ENCODE results near the gene ATPAF1. TPM values are rescaled to one million over a fixed set of nuclear protein-coding genes. Genes with fewer than 3 reads are reported as not detected.

Gene ATPAF1
- total RNA-seq, 1 donor from 2014 or later: 19.3 TPM

GRCh38 chr1:46643368-46643775, 24.8 kb downstream of the ATPAF1 start:
- peak overlapping the region; percentile 34 for H3K27ac Mint-ChIP-seq (ENCODE audit: unreplicated experiment)
- FAIRE-seq: peak; percentile 89
- Histone ChIP-seq H3K4me2 (ENCODE audit: low read length) (peak overlapping the region; percentile 46), H3K4me1 (ENCODE audit: insufficient read depth, low read length) (peaks cover 8% of the 10 kb centered on the region), H4K20me1 (ENCODE audit: insufficient read depth, low read length) (no peaks in the 10 kb centered on the region), H2AFZ (ENCODE audit: low read depth, low read length) (no peak overlapping the region), H3K4me3 (ENCODE audit: insufficient read depth, low read depth, low read length) (no peak overlapping the region), H3K9ac (ENCODE audit: low read length) (no peak overlapping the region), H3K27ac (ENCODE audit: low read depth, low read length) (no peak overlapping the region), H3K27me3 (ENCODE audit: insufficient read depth, low read length) (no peaks in the 10 kb centered on the region), H3K36me3 (ENCODE audit: insufficient read depth, low read length) (peaks cover 4% of the 10 kb centered on the region), H3K79me2 (ENCODE audit: insufficient read depth, low read length) (no peaks in the 10 kb centered on the region), H3K9me3 (ENCODE audit: insufficient read depth, low read depth, low read length) (no peaks in the 10 kb centered on the region)
- peaks cover 6% of the 10 kb centered on the region for H3K36me3 Mint-ChIP-seq (ENCODE audit: low read depth, unreplicated experiment)
- no peak overlapping the region for H3K4me3 Mint-ChIP-seq (ENCODE audit: unreplicated experiment)
- H3K4me1 Mint-ChIP-seq (ENCODE audit: low read depth, unreplicated experiment): peaks cover 14% of the 10 kb centered on the region
- no peak for TF ChIP-seq CTCF (IDR thresholded peaks at IDR 0.05; ENCODE audit: insufficient read depth, low read depth, low read length)
- no peak for TF ChIP-seq EZH2 (IDR thresholded peaks at IDR 0.05; ENCODE audit: insufficient read depth, low read length)
- peaks cover 5% of the 10 kb centered on the region for H3K9me3 Mint-ChIP-seq (ENCODE audit: unreplicated experiment)
- peak; percentile 88 for DNase-seq (ENCODE audit: low read depth)
- H3K27me3 Mint-ChIP-seq (ENCODE audit: low read depth, unreplicated experiment): no peaks in the 10 kb centered on the region

GRCh38 chr1:46642115-46642680, 26.0 kb downstream of the ATPAF1 start:
- Mint-ChIP-seq H3K4me1 (ENCODE audit: low read depth, unreplicated experiment) (peaks cover 14% of the 10 kb centered on the region), H3K4me3 (ENCODE audit: unreplicated experiment) (no peak overlapping the region), H3K9me3 (ENCODE audit: unreplicated experiment) (peaks cover 1% of the 10 kb centered on the region), H3K36me3 (ENCODE audit: low read depth, unreplicated experiment) (peaks cover 3% of the 10 kb centered on the region), H3K27ac (ENCODE audit: unreplicated experiment) (no peak overlapping the region), H3K27me3 (ENCODE audit: low read depth, unreplicated experiment) (no peaks in the 10 kb centered on the region)
- Histone ChIP-seq H2AFZ (ENCODE audit: low read depth, low read length) (no peak overlapping the region), H3K36me3 (ENCODE audit: insufficient read depth, low read length) (peaks cover under 1% of the 10 kb centered on the region), H3K4me3 (ENCODE audit: insufficient read depth, low read depth, low read length) (no peak overlapping the region), H4K20me1 (ENCODE audit: insufficient read depth, low read length) (no peaks in the 10 kb centered on the region), H3K27me3 (ENCODE audit: insufficient read depth, low read length) (no peaks in the 10 kb centered on the region), H3K27ac (ENCODE audit: low read depth, low read length) (no peak overlapping the region), H3K4me1 (ENCODE audit: insufficient read depth, low read length) (peaks cover 8% of the 10 kb centered on the region), H3K9me3 (ENCODE audit: insufficient read depth, low read depth, low read length) (no peaks in the 10 kb centered on the region), H3K4me2 (ENCODE audit: low read length) (no peak overlapping the region), H3K79me2 (ENCODE audit: insufficient read depth, low read length) (no peaks in the 10 kb centered on the region), H3K9ac (ENCODE audit: low read length) (no peak overlapping the region)
- DNase-seq (ENCODE audit: low read depth): no peak
- FAIRE-seq: no peak
- no peak for TF ChIP-seq CTCF (IDR thresholded peaks at IDR 0.05; ENCODE audit: insufficient read depth, low read depth, low read length)
- TF ChIP-seq EZH2 (IDR thresholded peaks at IDR 0.05; ENCODE audit: insufficient read depth, low read length): no peak

- H2AFZ ChIP-seq (ENCODE audit: low read depth, low read length): no peak overlapping the region
- Mint-ChIP-seq H3K4me1 (ENCODE audit: low read depth, unreplicated experiment) (peaks cover 12% of the 10 kb centered on the region), H3K27ac (ENCODE audit: unreplicated experiment) (no peak overlapping the region), H3K36me3 (ENCODE audit: low read depth, unreplicated experiment) (peaks cover 8% of the 10 kb centered on the region), H3K4me3 (ENCODE audit: unreplicated experiment) (no peak overlapping the region), H3K9me3 (ENCODE audit: unreplicated experiment) (no peaks in the 10 kb centered on the region), H3K27me3 (ENCODE audit: low read depth, unreplicated experiment) (no peaks in the 10 kb centered on the region)
- no peaks in the 10 kb centered on the region for H4K20me1 ChIP-seq (ENCODE audit: insufficient read depth, low read length)
- no peak for FAIRE-seq
- H3K27ac ChIP-seq (ENCODE audit: low read depth, low read length): no peak overlapping the region
- no peak for DNase-seq (ENCODE audit: low read depth)
- peaks cover 8% of the 10 kb centered on the region for H3K4me1 ChIP-seq (ENCODE audit: insufficient read depth, low read length)
- peaks cover 7% of the 10 kb centered on the region for H3K36me3 ChIP-seq (ENCODE audit: insufficient read depth, low read length)
- TF ChIP-seq EZH2 (IDR thresholded peaks at IDR 0.05; ENCODE audit: insufficient read depth, low read length): no peak
- TF ChIP-seq CTCF (IDR thresholded peaks at IDR 0.05; ENCODE audit: insufficient read depth, low read depth, low read length): no peak
- H3K79me2 ChIP-seq (ENCODE audit: insufficient read depth, low read length): no peaks in the 10 kb centered on the region
- no peak overlapping the region for H3K9ac ChIP-seq (ENCODE audit: low read length)
- H3K9me3 ChIP-seq (ENCODE audit: insufficient read depth, low read depth, low read length): no peaks in the 10 kb centered on the region
- H3K4me3 ChIP-seq (ENCODE audit: insufficient read depth, low read depth, low read length): no peak overlapping the region
- no peak overlapping the region for H3K4me2 ChIP-seq (ENCODE audit: low read length)
- no peaks in the 10 kb centered on the region for H3K27me3 ChIP-seq (ENCODE audit: insufficient read depth, low read length)
These were observed 28.6 kb downstream of the ATPAF1 start for GRCh38 chr1:46639547-46639946.
